T-helper 22 cell (primary cell): ENCODE results near the gene PACSIN2.
"Not testable (repeated sequence)": the region's sequence is repeated elsewhere in the genome, so short reads cannot be mapped to it uniquely, and the experiment has no call there.

Experiments used
- DNase-seq: peaks from one replicate; pipeline ENCODE4 v3.0.0-alpha.2; 2020; ENCODE audit warnings: low read depth

Gene PACSIN2

GRCh38 chr22:42926104-42926503 lies 88.8 kb downstream of the PACSIN2 start:
- DNase-seq, result no peak

GRCh38 chr22:42925598-42925997 lies 89.4 kb downstream of the PACSIN2 start:
- DNase-seq, result no peak

GRCh38 chr22:42925031-42925430 lies 89.9 kb downstream of the PACSIN2 start:
- DNase-seq, result not testable (repeated sequence)

- no peak for DNase-seq
These were observed 90.5 kb downstream of the PACSIN2 start for GRCh38 chr22:42924436-42924835.

GRCh38 chr22:42922374-42923191 lies 92.4 kb downstream of the PACSIN2 start:
- DNase-seq, result no peak

- no peak for DNase-seq
These were observed 94.7 kb downstream of the PACSIN2 start for GRCh38 chr22:42920101-42920820.

GRCh38 chr22:42919199-42919598 lies 95.8 kb downstream of the PACSIN2 start:
- DNase-seq, result no peak

- DNase-seq, result no peak
These were observed 96.4 kb downstream of the PACSIN2 start for GRCh38 chr22:42918500-42918899.

- not testable (repeated sequence) for DNase-seq
These were observed 97.6 kb downstream of the PACSIN2 start for GRCh38 chr22:42917358-42917757.

- DNase-seq, result no peak
These were observed 98.8 kb downstream of the PACSIN2 start for GRCh38 chr22:42915980-42916765.

GRCh38 chr22:42914511-42915076 lies 100.4 kb downstream of the PACSIN2 start:
- no peak for DNase-seq

- DNase-seq, result no peak
These were observed 101.0 kb downstream of the PACSIN2 start for GRCh38 chr22:42913874-42914510.

GRCh38 chr22:42912059-42912458 lies 102.9 kb downstream of the PACSIN2 start:
- no peak for DNase-seq

GRCh38 chr22:42910221-42910942 lies 104.6 kb downstream of the PACSIN2 start:
- DNase-seq, result no peak

- no peak for DNase-seq
These were observed 105.4 kb downstream of the PACSIN2 start for GRCh38 chr22:42909363-42910058.

GRCh38 chr22:42908374-42908746 lies 106.6 kb downstream of the PACSIN2 start:
- no peak for DNase-seq

GRCh38 chr22:42907404-42908373 lies 107.3 kb downstream of the PACSIN2 start:
- no peak for DNase-seq

GRCh38 chr22:42906605-42907348 lies 108.2 kb downstream of the PACSIN2 start:
- DNase-seq, result no peak
